Endometrium (tissue), 2 donors: ENCODE measurements around the gene ADAD2.

ENCODE experiments used
- FAIRE-seq: peaks from 2 replicates; lab custom pipeline; 2012; peaks lifted over from hg19 to GRCh38; lab: Jason Lieb, UNC
- donor health status: control.
- donor health status: control.

Gene ADAD2

GRCh38 chr16:84190731-84191388 lies at the start of gene ADAD2:
Gene ADAD2, plus strand, starts transcription at chr16:84191157. Its CDS starts 74 bp downstream, at chr16:84191231.
- no peak for FAIRE-seq

- no peak for FAIRE-seq
Observed at GRCh38 chr16:84143081-84143480, 47.9 kb upstream of the ADAD2 start.

GRCh38 chr16:84143784-84144199 lies 47.2 kb upstream of the ADAD2 start:
- FAIRE-seq: no peak

GRCh38 chr16:84144209-84144858 lies 46.6 kb upstream of the ADAD2 start:
- no peak for FAIRE-seq

- no peak for FAIRE-seq
Observed at GRCh38 chr16:84144859-84145639, 45.9 kb upstream of the ADAD2 start, which contains the start of the genes DNAAF1 and HSDL1. Gene DNAAF1, plus strand, starts transcription at chr16:84145308. Its CDS starts 133 bp downstream, at chr16:84145441. Gene HSDL1, minus strand, starts transcription at chr16:84145177. Its CDS starts 13,856 bp downstream, at chr16:84131321.

- no peak for FAIRE-seq
Observed at GRCh38 chr16:84150926-84151325, 40.0 kb upstream of the ADAD2 start.

- FAIRE-seq: no peak
Observed at GRCh38 chr16:84153660-84154214, 37.2 kb upstream of the ADAD2 start.

GRCh38 chr16:84155226-84155625 lies 35.7 kb upstream of the ADAD2 start:
- no peak for FAIRE-seq

GRCh38 chr16:84155771-84156170 lies 35.2 kb upstream of the ADAD2 start:
- no peak for FAIRE-seq

- FAIRE-seq: no peak
Observed at GRCh38 chr16:84156342-84156784, 34.6 kb upstream of the ADAD2 start.

- FAIRE-seq: no peak
Observed at GRCh38 chr16:84159007-84159406, 31.9 kb upstream of the ADAD2 start.

- peak; percentile 33 for FAIRE-seq
Observed at GRCh38 chr16:84159800-84160199, 31.2 kb upstream of the ADAD2 start.

DNA sequence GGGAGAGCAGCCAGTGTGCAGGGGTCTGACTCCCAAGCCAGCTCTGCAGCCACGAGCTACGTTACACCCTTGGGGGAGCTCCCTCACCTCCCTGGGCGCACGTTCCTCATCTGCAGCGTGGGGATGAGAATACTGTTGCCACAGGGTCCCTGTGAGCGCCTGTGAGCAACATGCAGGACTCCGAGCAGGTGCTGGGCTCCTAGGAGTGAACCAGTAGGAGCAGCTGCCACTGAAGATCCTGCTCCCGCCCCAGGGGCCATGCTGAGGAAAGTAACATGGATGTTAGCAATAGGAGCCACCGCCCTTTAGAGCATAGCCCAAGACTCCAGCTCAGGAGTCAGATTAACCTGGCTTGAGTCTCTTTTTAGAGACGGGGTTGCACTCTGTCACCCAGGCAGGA lies 29.9 kb upstream of the ADAD2 start:
- no peak for FAIRE-seq

DNA sequence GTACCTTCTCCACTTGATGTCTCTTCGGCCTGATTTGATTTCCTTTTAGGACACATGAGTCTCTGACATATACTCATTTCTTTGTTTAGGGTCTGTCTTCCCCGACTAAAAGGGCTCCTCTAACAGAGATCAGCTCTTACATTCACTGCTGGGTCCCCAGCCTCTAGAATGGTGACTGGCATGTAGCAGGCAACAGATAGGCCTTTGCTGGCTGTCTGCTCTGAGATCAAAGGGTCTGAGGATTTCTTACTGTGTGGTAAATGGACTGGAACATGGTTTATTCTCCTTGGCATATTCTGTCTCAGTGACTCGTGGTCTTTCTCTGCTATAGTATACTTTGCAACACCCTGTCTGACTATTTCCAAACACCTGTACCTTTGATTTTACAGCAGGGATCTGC lies 29.2 kb upstream of the ADAD2 start:
- no peak for FAIRE-seq

GRCh38 chr16:84165746-84166145 lies 25.2 kb upstream of the ADAD2 start:
- no peak for FAIRE-seq

DNA sequence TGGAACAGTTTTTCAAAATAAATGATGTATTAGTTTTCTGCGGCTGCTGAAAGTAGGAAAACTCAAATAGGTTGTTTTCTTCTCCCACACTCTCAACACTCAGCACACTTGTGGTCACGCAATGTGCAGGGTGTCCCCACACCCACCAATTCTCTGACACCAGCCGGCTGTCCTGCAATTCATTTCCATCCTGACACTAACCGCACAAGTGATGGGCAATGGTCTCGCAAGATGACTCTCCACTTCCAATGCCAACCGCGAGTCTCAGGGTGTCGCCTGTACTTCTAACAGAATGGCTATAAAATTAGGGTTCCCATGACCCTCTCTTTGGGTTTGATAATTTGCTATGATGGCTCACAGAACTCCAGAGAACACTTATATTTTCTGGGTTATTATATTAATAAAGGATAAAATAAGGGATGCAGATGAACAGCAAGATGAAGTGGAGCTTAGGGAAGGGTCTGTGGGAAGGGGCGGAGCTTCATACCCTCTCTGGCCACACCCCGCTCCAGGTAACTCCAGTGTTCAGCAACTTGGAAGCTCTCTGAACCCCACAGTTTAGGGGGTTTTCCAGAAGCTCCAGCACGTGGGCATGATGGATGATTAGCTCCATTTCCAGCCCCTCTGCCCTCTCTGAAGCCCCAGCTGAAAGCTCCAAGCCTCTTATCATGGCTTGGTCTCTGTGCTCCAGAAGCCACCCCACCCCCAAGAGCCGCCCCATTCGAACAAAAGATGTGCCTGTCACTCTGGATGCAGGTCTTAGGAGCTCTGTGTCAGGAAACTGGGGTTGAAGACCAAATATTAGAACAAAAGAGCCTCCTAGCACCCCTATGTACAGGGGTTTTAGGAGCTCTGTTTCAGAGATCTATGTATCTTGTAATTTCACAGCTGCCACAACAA lies 23.9 kb upstream of the ADAD2 start:
- no peak for FAIRE-seq

DNA sequence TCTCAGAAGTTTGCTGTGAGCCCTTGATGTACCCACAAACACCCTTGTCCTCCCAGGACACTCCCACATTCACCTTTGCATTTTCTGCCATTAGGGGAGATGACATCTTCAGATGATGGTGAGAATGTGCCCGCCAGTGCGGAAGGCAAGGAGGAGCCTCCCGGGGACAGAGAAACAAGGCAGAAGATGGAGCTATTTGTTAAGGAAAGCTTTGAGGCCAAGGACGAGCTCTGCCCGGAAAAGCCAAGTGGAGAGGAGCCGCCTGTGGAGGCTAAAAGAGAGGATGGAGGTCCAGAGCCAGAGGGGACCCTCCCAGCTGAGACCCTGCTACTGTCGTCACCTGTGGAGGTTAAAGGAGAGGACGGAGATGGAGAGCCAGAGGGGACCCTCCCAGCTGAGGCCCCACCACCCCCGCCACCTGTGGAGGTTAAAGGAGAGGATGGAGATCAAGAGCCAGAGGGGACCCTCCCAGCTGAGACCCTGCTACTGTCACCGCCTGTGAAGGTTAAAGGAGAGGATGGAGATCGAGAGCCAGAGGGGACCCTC lies 21.1 kb upstream of the ADAD2 start:
- FAIRE-seq: no peak

DNA sequence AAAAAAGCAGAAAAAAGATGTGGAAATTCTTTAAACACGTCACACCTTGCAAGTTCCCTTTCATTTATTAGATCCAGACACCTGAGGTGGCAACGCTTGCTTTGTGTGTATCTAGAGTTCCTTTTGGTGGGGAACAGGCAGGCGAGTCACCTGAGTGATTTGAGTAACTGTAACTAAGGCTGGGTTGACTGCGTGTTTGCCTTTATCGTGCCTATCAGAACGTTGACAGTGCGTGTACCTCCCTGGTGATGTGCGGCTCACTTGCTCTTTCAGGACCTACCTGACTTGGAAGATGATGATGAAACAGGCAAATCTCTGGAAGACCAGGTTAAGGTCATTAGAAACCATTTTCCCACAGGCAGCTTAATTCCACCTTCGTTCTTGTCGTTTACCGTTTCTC lies 16.6 kb upstream of the ADAD2 start:
- FAIRE-seq: no peak

- FAIRE-seq: no peak
Observed at GRCh38 chr16:84175350-84176081, 15.4 kb upstream of the ADAD2 start.
